ENCODE results near the gene PACSIN2.

DNA sequence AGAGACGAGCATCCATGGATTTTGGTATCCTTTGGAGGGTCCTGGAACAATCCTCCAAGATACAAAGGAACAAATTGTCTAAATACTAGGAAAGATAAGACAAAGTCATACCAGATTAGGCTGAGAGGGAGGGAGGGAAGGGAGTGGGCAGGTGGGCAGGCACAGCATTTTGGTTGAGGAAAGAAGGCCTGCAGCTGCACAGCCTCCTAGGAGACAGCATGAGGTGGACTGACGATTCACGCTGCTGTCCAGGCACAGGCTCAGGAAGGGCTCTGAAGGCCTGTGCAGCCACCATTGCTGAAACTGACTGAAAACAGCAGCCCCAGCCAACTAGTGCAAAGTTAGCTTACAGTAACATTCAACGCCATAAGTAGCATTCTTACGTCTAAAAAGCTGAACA lies 64.7 kb downstream of the PACSIN2 start:
- TF ChIP-seq EP300 (IDR thresholded peaks at IDR 0.05) = no peak
- TF ChIP-seq, protein P1, sequence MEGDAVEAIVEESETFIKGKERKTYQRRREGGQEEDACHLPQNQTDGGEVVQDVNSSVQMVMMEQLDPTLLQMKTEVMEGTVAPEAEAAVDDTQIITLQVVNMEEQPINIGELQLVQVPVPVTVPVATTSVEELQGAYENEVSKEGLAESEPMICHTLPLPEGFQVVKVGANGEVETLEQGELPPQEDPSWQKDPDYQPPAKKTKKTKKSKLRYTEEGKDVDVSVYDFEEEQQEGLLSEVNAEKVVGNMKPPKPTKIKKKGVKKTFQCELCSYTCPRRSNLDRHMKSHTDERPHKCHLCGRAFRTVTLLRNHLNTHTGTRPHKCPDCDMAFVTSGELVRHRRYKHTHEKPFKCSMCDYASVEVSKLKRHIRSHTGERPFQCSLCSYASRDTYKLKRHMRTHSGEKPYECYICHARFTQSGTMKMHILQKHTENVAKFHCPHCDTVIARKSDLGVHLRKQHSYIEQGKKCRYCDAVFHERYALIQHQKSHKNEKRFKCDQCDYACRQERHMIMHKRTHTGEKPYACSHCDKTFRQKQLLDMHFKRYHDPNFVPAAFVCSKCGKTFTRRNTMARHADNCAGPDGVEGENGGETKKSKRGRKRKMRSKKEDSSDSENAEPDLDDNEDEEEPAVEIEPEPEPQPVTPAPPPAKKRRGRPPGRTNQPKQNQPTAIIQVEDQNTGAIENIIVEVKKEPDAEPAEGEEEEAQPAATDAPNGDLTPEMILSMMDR (IDR thresholded peaks at IDR 0.05) = no peak
- no peak for TF ChIP-seq POLR2AphosphoS5 (IDR thresholded peaks at IDR 0.05)
- no peak for TF ChIP-seq POLR2A (IDR thresholded peaks at IDR 0.05)
